Neural cell (in vitro differentiated cells): Measurements from ENCODE around the gene ALAS2. TPM values are rescaled to one million over a fixed set of nuclear protein-coding genes. Genes with fewer than 3 reads are reported as not detected.

ENCODE experiments used
- H2AFZ ChIP-seq: fragments of 200-600, 300-800 bp; sonication (generic), shearing (Covaris generic); 2 replicates; pipeline ENCODE4 v1.6.0; 2014; ENCODE audit warnings: low read depth, mild to moderate bottlenecking, antibody characterized with exemption, low read length, moderate library complexity
- H3F3A ChIP-seq: fragments of 200-600 bp; shearing (Covaris generic); 2 replicates; pipeline ENCODE4 v1.6.1; 2016; ENCODE audit warnings: mild to moderate bottlenecking, moderate library complexity, mixed read lengths, antibody characterized with exemption, low read length; ENCODE audit not compliant: insufficient read depth, poor library complexity, severe bottlenecking
- H3K27ac ChIP-seq: fragments of 200-600, 300-800 bp; sonication (generic), shearing (Covaris generic); 2 replicates; pipeline ENCODE4 v1.5.1; 2014; ENCODE audit warnings: mild to moderate bottlenecking, low read length, moderate library complexity
- H3K27me3 ChIP-seq: fragments of 300-800, 200-600 bp; sonication (generic), shearing (Covaris generic); 2 replicates; pipeline ENCODE4 v1.6.0; 2014; ENCODE audit warnings: mild to moderate bottlenecking, low read depth, low read length, moderate library complexity; ENCODE audit not compliant: insufficient read depth
- H3K36me3 ChIP-seq: fragments of 300-800, 200-600 bp; sonication (generic), shearing (Covaris generic); 2 replicates; pipeline ENCODE4 v1.5.1; 2014; ENCODE audit warnings: mild to moderate bottlenecking, antibody characterized with exemption, low read length, moderate library complexity; ENCODE audit not compliant: insufficient read depth
- H3K4me2 ChIP-seq: fragments of 300-800, 200-600 bp; sonication (generic), shearing (Covaris generic); 2 replicates; pipeline ENCODE4 v1.6.0; 2014; ENCODE audit warnings: mild to moderate bottlenecking, low read length
- H3K4me3 ChIP-seq: fragments of 300-800, 200-600 bp; sonication (generic), shearing (Covaris generic); 2 replicates; pipeline ENCODE4 v1.5.1; 2014; ENCODE audit warnings: mild to moderate bottlenecking, low read length, moderate library complexity
- H3K79me2 ChIP-seq: fragments of 200-600 bp; shearing (Covaris generic); replicated peaks from 2 replicates; pipeline ENCODE4 v1.6.0; 2014; ENCODE audit warnings: mild to moderate bottlenecking, low read length, moderate library complexity; ENCODE audit not compliant: insufficient read depth
- H3K9ac ChIP-seq: fragments of 300-800, 200-600 bp; sonication (generic), shearing (Covaris generic); 2 replicates; pipeline ENCODE4 v1.6.1; 2016; ENCODE audit warnings: mild to moderate bottlenecking, low read length, mixed read lengths
- H3K9me2 ChIP-seq: fragments of 200-600 bp; shearing (Covaris generic); 2 replicates; pipeline ENCODE4 v1.6.1; 2016; ENCODE audit warnings: mild to moderate bottlenecking, low read length, mixed read lengths; ENCODE audit not compliant: insufficient read depth
- H3K9me3 ChIP-seq: fragments of 200-600, 300-800 bp; sonication (generic), shearing (Covaris generic); 2 replicates; pipeline ENCODE4 v1.6.1; 2016; ENCODE audit warnings: mild to moderate bottlenecking, mixed run types, low read length, moderate library complexity, mixed read lengths
- H4K20me1 ChIP-seq: fragments of 200-600 bp; shearing (Covaris generic); 2 replicates; pipeline ENCODE4 v1.6.1; 2016; ENCODE audit warnings: mild to moderate bottlenecking, mixed run types; ENCODE audit not compliant: insufficient read depth
- CTCF ChIP-seq: fragments of 450-650 bp; IDR thresholded peaks from 2 replicates; pipeline ENCODE4 v1.5.1; 2014; ENCODE audit warnings: antibody characterized with exemption, mild to moderate bottlenecking, moderate library complexity; ENCODE audit not compliant: poor library complexity, severe bottlenecking
- EP300 ChIP-seq: fragments of 450-650 bp; conservative IDR thresholded peaks from 2 replicates; pipeline ENCODE4 v1.6.1; 2014; ENCODE audit warnings: antibody characterized with exemption, mild to moderate bottlenecking, moderate library complexity; ENCODE audit not compliant: poor library complexity, severe bottlenecking
- EZH2 ChIP-seq: fragments of 200-600, 300-800 bp; shearing (Covaris generic), sonication (generic); IDR thresholded peaks from 2 replicates; pipeline ENCODE4 v1.6.1; 2014; ENCODE audit warnings: antibody characterized with exemption, low read length, borderline replicate concordance, mild to moderate bottlenecking; ENCODE audit not compliant: insufficient read depth, poor library complexity, severe bottlenecking
- MXI1 ChIP-seq: fragments of 450-650 bp; conservative IDR thresholded peaks from 2 replicates; pipeline ENCODE4 v1.6.1; 2014; ENCODE audit warnings: antibody characterized with exemption, mild to moderate bottlenecking; ENCODE audit not compliant: poor library complexity, severe bottlenecking
- POLR2AphosphoS5 ChIP-seq: IDR thresholded peaks from 2 replicates; pipeline ENCODE4 v1.6.1; 2012
- RAD21 ChIP-seq: fragments of 450-650 bp; conservative IDR thresholded peaks from 2 replicates; pipeline ENCODE4 v1.6.1; 2014; ENCODE audit warnings: antibody characterized with exemption, mild to moderate bottlenecking, moderate library complexity
- REST ChIP-seq: IDR thresholded peaks from 2 replicates; pipeline ENCODE4 v1.6.1; 2012; ENCODE audit warnings: borderline replicate concordance
- SMC3 ChIP-seq: fragments of 450-650 bp; conservative IDR thresholded peaks from 2 replicates; pipeline ENCODE4 v1.6.1; 2014; ENCODE audit warnings: antibody characterized with exemption, mild to moderate bottlenecking, moderate library complexity; ENCODE audit not compliant: poor library complexity
- TAF1 ChIP-seq: IDR thresholded peaks from 2 replicates; pipeline ENCODE4 v1.6.1; 2012; ENCODE audit warnings: low read depth
- polyA minus RNA-seq: library from RNA; depleted of rRNA, polyadenylated mRNA; stranded (reverse); fragments of >200 nt; gene quantifications from 2 replicates; pipeline ENCODE4 v1.2.3, GENCODE V29; 2014
- polyA plus RNA-seq: library from polyadenylated mRNA; depleted of rRNA; stranded (reverse); fragments of >200 nt; gene quantifications from 2 replicates; pipeline ENCODE4 v1.2.3, GENCODE V29; 2014

Gene ALAS2, protein sequence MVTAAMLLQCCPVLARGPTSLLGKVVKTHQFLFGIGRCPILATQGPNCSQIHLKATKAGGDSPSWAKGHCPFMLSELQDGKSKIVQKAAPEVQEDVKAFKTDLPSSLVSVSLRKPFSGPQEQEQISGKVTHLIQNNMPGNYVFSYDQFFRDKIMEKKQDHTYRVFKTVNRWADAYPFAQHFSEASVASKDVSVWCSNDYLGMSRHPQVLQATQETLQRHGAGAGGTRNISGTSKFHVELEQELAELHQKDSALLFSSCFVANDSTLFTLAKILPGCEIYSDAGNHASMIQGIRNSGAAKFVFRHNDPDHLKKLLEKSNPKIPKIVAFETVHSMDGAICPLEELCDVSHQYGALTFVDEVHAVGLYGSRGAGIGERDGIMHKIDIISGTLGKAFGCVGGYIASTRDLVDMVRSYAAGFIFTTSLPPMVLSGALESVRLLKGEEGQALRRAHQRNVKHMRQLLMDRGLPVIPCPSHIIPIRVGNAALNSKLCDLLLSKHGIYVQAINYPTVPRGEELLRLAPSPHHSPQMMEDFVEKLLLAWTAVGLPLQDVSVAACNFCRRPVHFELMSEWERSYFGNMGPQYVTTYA
- polyA plus RNA-seq: not detected in 2 replicates
- not detected in 2 replicates for polyA minus RNA-seq

DNA sequence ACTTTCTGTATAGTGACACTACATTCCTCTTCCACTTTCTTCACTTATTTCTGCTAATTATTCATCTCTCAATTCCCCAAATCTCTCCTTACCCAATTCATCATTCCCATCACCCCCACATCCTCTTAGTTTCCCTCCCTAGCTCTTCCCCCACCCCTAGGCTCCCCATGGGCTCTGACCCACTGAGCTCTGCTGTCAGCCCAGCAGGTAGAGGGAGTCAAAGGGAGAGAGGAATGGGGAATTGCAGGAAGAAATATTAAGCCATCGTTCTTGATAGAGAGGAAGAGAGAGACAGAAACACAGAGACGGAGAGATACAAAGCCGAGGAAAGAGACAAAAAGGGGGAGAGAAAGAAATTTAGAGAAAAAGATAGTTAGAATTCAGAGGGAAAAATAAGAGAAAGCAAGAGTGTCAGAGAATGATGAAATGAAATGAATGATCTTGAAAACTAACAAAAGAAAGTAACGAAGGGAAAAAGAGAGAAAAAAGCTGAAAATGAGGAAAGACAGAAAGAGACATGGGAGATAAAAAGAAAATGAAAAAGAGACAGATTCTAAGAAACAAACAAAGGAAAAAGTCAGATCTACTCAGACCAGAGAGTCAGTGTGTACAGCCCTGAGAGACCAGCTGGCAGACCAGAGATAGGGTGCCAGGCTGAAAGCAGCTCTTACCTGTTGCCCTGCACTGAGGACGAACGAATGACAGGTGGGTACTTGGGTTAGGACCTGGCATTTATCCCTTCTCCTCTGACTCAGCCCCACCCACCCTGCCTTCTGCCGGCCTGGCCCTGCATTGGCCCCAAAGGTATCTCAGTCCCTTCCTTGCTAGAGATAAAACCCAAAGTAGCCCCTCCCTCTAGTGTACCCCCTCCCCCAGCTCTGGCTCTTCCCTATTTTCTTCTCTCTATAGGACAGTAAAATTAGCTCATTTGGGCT lies at the start of gene ALAS2:
ALAS2 (minus strand) TSS at position 707 of the 935 bp plus-strand sequence. CDS start 4,977 bp downstream, outside the sequence.
- no peaks in the 10 kb centered on the region for H3K79me2 ChIP-seq
- no peak within 1 kb of the TSS for H3K4me2 ChIP-seq
- no peaks in the 10 kb centered on the region for H3K9me2 ChIP-seq
- H3K27me3 ChIP-seq: no peaks in the 10 kb centered on the region
- H3K27ac ChIP-seq: no peak within 1 kb of the TSS
- no peak for TF ChIP-seq EP300
- TF ChIP-seq RAD21: no peak
- TF ChIP-seq SMC3: no peak
- TF ChIP-seq REST: no peak
- no peak for TF ChIP-seq MXI1
- TF ChIP-seq POLR2AphosphoS5: no peak
- TF ChIP-seq CTCF: no peak
- no peak for TF ChIP-seq EZH2
- no peak for TF ChIP-seq TAF1
- no peak within 1 kb of the TSS for H2AFZ ChIP-seq
- H3K9me3 ChIP-seq: no peaks in the 10 kb centered on the region
- H3K4me3 ChIP-seq: no peak within 1 kb of the TSS
- H3K9ac ChIP-seq: no peak within 1 kb of the TSS
- no peaks in the 10 kb centered on the region for H3F3A ChIP-seq
- no peaks in the 10 kb centered on the region for H4K20me1 ChIP-seq
- H3K36me3 ChIP-seq: no peaks in the 10 kb centered on the region
